Heart left ventricle (tissue), 13 donors: ENCODE data around the gene SCGB3A2.

Experiments used
- POLR2A ChIP-seq, 2 donors: fragments of 450-650 bp; IDR thresholded peaks; one replicate each; pipeline ENCODE4 v1.6.1; 2017; ENCODE audit warnings: antibody characterized with exemption in 2 of 2, mild to moderate bottlenecking in 2 of 2, moderate library complexity in 2 of 2
- TF ChIP-seq, protein P1 (sequence below), 12 donors: fragments of 200-600 bp; sonication (generic) in 4 of 12; IDR thresholded peaks; one replicate each; pipeline versions ENCODE4 v1.5.0 to v1.8.0; 2018 to 2022; ENCODE audit warnings: antibody characterized with exemption in 12 of 12, mild to moderate bottlenecking in 5 of 12
- donor health status: ischemic (EF 13 %, LVEDD 7.1; RV severe dilation, severe dysfunction).
- donor health status: DM: no; HTN: yes; CAD: no.
- donor health status: DM: no; HTN: no; CAD: no.
- donor health status: ischemic (EF 25% LVEDD 6.9; RV normal size, moderate dysfunction).
- donor health status: ischemic (EF 25% LVEDD 5.7; RV mildly dilated, moderate dysfunction).
- donor health status: ischemic (EF 35%, LVEDD 5.7; RV mildly dilated, moderate dysfunction).
- donor health status: nonischemic (EF 11% LVEDD 7.7; RV severe dilation, severe dysfunction).
- donor health status: DM: yes; HTN: yes; CAD: no.
- donor health status: PGD.
- donor health status: ischemic (EF 29% LVEDD 5.4; RV normal size, mild dysfunction).
- donor health status: nonischemic (EF 23%, LVEDD 6.1; RV moderate dilation, normal function).

DNA sequence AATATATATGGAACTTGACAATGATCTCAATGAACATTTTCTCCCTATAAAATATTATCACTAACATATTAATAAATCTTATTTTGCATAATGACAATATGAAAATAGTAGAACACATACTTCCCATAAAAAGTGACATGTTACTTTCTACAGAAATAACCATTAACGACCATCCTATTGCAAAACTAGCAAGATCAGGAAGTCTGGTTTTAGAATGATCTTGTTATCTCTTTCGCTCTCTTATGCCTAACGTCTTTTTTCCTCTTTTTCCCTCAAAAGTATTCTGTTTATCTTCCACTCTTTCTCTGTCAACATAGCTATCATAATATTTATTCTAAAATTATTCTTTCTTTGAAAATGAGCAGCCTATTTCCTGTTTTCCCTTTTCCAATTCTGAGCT lies 49.4 kb downstream of the SCGB3A2 start:
- TF ChIP-seq, protein P1, sequence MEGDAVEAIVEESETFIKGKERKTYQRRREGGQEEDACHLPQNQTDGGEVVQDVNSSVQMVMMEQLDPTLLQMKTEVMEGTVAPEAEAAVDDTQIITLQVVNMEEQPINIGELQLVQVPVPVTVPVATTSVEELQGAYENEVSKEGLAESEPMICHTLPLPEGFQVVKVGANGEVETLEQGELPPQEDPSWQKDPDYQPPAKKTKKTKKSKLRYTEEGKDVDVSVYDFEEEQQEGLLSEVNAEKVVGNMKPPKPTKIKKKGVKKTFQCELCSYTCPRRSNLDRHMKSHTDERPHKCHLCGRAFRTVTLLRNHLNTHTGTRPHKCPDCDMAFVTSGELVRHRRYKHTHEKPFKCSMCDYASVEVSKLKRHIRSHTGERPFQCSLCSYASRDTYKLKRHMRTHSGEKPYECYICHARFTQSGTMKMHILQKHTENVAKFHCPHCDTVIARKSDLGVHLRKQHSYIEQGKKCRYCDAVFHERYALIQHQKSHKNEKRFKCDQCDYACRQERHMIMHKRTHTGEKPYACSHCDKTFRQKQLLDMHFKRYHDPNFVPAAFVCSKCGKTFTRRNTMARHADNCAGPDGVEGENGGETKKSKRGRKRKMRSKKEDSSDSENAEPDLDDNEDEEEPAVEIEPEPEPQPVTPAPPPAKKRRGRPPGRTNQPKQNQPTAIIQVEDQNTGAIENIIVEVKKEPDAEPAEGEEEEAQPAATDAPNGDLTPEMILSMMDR (IDR thresholded peaks at IDR 0.05), result no peak
- no peak for TF ChIP-seq POLR2A (IDR thresholded peaks at IDR 0.05)
